Ecto neural progenitor cell (in vitro differentiated cells): ENCODE results near the gene CDK13.

Source experiments
- DNase-seq: peaks from one replicate; pipeline ENCODE4 v3.0.0-alpha.2; 2018; ENCODE audit warnings: low spot score

Gene CDK13

GRCh38 chr7:39948956-39949928 lies 814 bp upstream of the CDK13 start:
- peak; percentile 98 for DNase-seq

DNA sequence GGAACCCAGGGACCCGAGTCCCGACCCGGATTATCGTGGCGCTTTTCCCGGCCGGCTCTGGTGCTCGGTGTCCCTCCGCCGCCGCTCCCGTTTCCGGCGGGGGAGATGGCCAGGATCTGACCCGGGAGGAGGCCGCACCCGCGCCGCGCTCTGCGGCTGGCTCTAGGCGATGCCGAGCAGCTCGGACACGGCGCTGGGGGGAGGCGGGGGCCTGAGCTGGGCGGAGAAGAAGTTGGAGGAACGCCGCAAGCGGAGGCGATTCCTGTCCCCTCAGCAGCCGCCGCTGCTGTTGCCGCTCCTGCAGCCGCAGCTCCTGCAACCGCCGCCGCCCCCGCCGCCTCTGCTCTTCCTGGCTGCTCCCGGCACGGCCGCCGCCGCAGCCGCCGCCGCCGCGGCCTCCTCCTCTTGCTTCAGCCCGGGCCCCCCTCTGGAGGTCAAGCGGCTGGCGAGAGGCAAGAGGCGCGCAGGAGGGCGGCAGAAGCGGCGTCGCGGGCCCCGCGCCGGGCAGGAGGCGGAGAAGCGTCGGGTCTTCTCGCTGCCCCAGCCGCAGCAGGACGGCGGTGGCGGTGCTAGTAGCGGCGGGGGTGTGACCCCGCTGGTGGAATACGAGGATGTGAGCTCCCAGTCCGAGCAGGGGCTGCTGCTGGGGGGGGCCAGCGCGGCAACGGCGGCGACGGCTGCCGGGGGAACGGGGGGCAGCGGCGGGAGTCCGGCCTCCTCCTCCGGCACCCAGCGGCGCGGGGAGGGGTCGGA lies 593 bp downstream of the CDK13 start:
- peak; percentile 70 for DNase-seq

DNA sequence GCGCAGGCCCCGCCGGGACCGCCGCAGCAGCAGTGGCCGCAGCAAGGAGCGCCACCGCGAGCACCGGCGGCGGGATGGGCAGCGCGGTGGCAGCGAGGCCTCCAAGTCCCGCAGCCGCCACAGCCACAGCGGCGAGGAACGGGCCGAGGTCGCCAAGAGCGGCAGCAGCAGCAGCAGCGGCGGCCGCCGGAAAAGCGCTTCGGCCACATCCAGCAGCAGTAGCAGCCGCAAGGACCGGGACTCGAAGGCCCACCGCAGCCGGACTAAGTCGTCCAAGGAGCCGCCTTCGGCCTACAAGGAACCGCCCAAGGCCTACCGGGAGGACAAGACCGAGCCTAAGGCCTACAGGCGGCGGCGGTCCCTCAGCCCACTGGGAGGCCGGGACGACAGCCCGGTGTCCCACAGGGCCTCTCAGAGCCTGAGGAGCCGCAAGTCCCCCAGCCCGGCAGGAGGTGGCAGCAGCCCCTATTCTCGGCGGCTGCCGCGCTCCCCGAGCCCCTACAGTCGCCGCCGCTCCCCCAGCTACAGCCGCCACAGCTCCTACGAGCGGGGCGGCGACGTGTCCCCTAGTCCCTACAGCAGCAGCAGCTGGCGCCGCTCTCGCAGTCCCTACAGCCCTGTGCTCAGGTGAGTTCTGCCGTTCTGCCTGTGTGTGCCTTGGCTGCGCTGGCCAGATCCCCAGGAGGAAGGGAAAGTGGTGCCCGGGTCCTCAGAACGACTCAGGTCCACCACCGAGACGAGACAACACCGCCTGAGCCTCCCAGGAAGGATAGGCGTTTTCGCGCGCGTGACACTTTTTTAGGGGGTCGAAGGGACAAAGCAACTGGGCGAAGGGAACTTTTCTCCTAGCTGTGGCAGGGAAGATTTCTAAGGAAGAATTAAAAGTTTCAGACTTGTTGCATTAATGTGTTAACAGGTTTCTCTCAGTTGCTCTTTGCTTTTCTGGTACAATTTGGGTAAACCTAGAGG lies 1.5 kb downstream of the CDK13 start:
- DNase-seq: peak; percentile 81

- DNase-seq: no peak
Observed at GRCh38 chr7:39952374-39952773, 2.3 kb downstream of the CDK13 start.

- DNase-seq: no peak
Observed at GRCh38 chr7:39952803-39953202, 2.7 kb downstream of the CDK13 start.

GRCh38 chr7:39954694-39955093 lies 4.6 kb downstream of the CDK13 start:
- DNase-seq: no peak

DNA sequence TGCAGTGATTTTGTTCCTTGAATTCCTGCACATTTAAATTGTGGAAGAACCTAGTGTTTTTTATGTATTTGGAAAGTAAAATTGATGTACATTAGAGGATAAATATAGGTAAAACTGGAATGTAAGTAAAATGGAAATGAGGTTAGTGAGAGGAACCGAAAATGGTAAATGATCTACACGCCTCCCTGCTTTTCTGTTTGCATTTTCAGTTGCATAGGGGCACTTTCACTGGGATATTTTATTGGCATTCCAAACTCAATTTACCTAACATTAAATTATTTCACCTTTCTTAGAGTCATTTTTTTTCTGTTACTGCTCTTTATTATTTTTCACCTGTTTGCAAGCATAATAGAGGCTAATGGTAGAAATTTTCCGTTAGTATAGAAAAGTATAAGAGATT lies 8.0 kb downstream of the CDK13 start:
- no peak for DNase-seq

DNA sequence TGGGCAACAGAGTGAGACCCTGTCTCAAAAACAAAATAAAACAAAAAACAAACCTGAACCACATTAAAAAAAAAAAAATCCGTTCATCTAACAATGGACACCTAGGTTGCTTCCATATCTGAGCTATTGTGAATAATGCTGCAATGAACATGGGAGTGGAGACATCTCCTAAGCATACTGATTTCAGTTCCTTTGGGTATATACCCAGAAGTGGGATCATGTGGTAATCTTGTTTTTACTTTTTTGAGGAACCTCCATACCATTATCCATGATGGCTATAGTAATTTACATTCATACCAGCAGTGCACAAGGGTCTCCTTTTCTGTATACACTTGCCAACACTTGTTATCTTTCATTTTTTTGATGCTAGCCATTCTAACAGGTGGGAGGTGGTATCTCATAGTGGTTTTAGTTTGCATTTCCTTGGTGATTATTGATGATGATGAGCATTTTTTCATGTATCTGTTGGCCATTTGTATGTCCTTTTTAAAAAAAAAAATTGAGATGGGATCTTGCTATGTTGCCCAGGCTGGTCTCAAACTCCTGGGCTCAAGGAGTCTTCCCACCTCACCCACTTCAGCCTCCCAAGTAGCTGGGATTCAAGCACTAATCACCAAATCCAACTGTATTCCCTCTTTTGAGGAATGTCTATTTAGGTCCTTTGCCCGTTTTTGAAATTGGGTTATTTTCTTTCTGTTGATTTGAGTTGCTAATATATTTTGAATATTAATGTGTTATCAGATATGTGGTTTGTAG lies 17.5 kb downstream of the CDK13 start:
- no peak for DNase-seq

DNA sequence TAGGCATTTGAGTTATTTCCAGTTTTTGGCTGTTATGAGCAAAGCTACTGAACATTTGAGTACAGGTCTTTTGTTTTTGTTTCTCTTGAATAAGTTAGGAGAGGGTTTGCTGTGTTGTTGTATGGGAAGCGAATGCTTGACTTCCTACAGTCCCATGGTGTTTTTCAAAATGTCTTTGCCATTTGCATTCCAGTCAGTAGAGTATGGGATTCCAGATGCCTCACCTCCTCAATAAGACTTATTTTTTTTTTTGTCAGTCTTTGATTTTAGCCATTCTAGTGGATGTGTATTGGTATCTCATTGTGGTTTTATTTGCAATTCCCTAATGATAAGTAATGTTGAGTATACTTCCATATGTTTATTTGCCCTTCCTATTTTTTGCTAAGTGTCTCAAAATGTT lies 19.4 kb downstream of the CDK13 start:
- no peak for DNase-seq

GRCh38 chr7:39971924-39972323 lies 21.9 kb downstream of the CDK13 start:
- DNase-seq: no peak

GRCh38 chr7:39973801-39974200 lies 23.7 kb downstream of the CDK13 start:
- no peak for DNase-seq

DNA sequence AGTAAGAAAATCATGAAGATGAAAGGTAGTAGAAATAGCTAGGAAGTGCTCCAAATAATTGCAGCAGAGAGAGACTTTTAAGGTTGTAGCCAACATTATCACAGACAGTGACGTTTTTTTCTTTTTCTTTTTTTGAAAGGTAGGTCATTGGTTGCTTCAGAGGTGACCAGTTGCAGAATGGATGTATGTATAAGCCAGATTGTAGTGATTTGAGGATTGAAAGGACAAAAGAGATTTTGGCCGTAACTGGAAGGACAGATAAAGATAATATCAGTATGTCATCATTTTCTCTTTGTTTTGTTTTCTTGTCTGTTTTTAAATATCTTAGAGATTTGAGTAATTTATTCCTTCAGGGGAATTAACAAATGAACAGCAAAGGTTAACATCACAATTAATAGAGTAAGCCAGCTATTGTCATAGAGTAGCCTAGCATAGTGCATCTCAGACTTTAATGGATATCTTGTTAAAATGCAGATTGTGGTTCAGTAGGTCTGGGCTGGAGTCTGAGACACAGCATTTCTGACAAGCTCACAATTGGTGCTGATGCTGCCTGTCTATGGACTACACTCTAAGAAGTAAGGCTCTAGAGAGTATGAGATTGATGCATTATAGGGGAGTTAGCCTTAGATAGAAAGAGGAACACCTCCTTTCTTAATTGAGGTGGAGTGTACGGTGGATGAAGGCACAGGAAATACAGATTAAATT lies 28.3 kb downstream of the CDK13 start:
- no peak for DNase-seq

DNA sequence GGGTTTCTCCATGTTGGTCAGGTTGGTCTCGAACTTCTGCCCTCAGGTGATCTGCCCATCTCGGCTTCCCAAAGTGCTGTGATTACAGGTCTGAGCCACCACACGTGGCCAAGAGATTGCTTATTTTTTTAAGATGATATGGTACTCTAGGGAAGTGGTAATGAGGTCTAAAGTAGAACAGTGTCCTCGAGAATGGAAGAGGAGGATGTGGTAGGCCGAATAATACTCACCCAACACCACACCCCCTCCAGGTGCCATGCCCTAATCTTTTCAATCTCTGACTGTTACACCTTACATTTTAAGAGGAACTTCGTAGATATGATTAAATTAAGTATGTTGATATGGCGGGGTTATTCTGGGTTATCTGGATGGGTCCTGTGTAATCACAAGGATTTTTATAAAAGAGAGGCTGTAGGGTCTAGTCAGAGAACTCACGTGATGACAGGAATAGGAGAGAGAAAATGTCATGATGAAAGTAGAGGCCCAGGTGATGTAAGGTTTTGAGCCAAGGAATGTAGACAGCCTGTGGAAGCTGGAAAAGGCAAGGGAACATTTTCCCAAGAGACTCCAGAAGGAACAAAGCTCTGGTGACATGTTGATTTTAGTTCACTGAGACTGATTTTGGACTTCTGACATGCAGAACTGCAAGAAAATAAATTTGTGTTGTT lies 29.5 kb downstream of the CDK13 start:
- no peak for DNase-seq

- no peak for DNase-seq
Observed at GRCh38 chr7:39985398-39985918, 35.4 kb downstream of the CDK13 start.

GRCh38 chr7:39987641-39988347 lies 37.7 kb downstream of the CDK13 start:
- DNase-seq: no peak

DNA sequence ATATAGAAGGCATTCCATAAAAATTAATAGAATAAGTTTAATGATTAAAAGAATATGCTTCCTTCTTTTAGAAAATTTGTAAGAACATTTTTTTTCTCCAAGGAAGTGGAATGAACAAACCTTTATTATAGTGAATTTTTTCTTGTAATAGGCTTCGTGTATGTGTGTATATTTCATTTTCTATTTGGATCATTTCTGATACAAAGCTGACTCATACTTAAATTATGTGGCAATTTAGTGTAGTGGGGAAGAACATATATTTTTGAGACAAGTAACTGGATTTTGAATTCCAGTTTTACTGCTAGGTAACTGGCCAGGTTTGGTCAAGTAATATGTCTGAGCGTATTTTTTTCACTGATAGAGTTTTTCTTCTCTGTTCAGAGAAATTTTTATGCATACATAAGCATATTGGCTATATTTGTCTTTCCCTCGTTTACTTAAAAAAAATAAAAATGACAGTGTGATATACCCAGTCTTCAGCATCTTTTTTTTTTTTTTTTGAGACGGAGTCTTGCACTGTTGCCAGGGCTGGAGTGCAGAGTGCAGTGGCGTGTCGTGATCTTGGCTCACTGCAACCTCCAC lies 50.8 kb downstream of the CDK13 start:
- no peak for DNase-seq

GRCh38 chr7:40001649-40002048 lies 51.6 kb downstream of the CDK13 start:
- DNase-seq: no peak

GRCh38 chr7:40003597-40003996 lies 53.5 kb downstream of the CDK13 start:
- no peak for DNase-seq
